Measurements from ENCODE around the gene FXYD7.
A peak's percentile ranks its signal among the peaks of the same experiment; 100 is the strongest.

DNA sequence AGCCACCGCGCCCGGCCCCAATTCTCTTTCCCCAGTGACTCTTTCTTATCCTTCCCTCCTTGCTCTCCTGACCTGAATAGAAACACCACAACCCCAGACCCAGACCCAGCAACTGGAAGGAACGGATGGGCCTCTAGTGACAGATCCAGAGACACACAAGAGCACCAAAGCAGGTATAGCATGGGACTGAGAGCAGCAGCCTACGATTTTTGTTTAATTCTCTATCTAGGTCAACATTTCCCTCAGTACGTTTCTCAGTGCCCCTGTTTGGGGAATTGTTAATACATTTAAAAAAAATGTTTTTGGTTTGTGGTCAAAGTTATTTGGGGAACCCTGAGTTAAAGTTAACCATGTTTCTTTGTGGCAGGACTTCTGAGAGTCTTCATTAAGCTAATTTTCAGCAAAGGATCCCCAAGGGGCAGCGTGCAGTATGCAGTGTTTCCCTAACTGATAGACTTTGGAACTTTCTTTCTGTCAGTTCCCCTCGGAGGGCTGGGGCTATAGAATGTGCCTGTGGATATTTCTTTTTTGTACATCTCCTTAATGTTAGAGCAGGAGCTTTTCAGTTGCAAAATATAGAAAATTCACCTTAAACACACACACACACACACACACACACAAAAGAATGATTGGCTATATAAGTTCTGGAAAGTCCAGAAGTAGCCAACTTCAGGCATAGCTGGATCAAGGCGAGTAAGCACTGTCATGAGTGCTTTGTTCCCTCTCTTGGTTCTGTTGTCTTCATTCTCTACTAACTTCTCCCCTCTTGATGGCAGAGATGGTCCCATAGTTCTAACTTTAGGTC, 17.8 kb downstream of the FXYD7 start:
- TF ChIP-seq KAT7 (CRISPR knock-in tag; IDR thresholded peaks at IDR 0.05; ENCODE audit: borderline replicate concordance): no peak
- no peak for TF ChIP-seq ESRRA (IDR thresholded peaks at IDR 0.05; ENCODE audit: borderline replicate concordance, low read depth)
- TF ChIP-seq, protein P1, sequence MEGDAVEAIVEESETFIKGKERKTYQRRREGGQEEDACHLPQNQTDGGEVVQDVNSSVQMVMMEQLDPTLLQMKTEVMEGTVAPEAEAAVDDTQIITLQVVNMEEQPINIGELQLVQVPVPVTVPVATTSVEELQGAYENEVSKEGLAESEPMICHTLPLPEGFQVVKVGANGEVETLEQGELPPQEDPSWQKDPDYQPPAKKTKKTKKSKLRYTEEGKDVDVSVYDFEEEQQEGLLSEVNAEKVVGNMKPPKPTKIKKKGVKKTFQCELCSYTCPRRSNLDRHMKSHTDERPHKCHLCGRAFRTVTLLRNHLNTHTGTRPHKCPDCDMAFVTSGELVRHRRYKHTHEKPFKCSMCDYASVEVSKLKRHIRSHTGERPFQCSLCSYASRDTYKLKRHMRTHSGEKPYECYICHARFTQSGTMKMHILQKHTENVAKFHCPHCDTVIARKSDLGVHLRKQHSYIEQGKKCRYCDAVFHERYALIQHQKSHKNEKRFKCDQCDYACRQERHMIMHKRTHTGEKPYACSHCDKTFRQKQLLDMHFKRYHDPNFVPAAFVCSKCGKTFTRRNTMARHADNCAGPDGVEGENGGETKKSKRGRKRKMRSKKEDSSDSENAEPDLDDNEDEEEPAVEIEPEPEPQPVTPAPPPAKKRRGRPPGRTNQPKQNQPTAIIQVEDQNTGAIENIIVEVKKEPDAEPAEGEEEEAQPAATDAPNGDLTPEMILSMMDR (IDR thresholded peaks at IDR 0.05 in 2 of 3, conservative IDR thresholded peaks at IDR 0.05 in 1 of 3; ENCODE audit: insufficient read depth in 2 of 3, low read depth in 1 of 3, low read length in 3 of 3): no peak
- no peak for TF ChIP-seq POLR2AphosphoS5 (IDR thresholded peaks at IDR 0.05; ENCODE audit: control insufficient read depth, insufficient read depth, low read depth, low read length)
- TF ChIP-seq SAFB2 (IDR thresholded peaks at IDR 0.05; ENCODE audit: borderline replicate concordance, low read depth, low read length, severe bottlenecking): no peak
- no peak for TF ChIP-seq ZBTB1 (CRISPR knock-in tag; IDR thresholded peaks at IDR 0.05; ENCODE audit: borderline replicate concordance, low read depth)
- 0 out of 2 replicates have a peak, but pooled peaks have one; percentile 10 for TF ChIP-seq POLR2A (conservative IDR thresholded peaks at IDR 0.05)
- no peak for TF ChIP-seq SETDB1 (IDR thresholded peaks at IDR 0.05; ENCODE audit: low read length)
- no peak for TF ChIP-seq MIER1 (IDR thresholded peaks at IDR 0.05; ENCODE audit: low read depth)
- TF ChIP-seq HNRNPUL1 (IDR thresholded peaks at IDR 0.05; ENCODE audit: low read length): no peak
